Fibroblast of the aortic adventitia (primary cell): ENCODE data around the gene AFF3. TPM values are rescaled to one million over a fixed set of nuclear protein-coding genes. Genes with fewer than 3 reads are reported as not detected.
"Not testable (repeated sequence)": the region's sequence is repeated elsewhere in the genome, so short reads cannot be mapped to it uniquely, and the experiment has no call there.

Source experiments
- DNase-seq: peaks from one replicate; pipeline ENCODE4 v3.0.0-alpha.2; 2010; ENCODE audit warnings: low read depth
- H3K4me3 ChIP-seq: 2 replicates; pipeline ENCODE4 v1.5.1; 2011; ENCODE audit warnings: low read depth, mild to moderate bottlenecking, control low read depth, low read length, moderate library complexity
- CTCF ChIP-seq: IDR thresholded peaks from 2 replicates; pipeline ENCODE4 v1.5.1; 2011; ENCODE audit warnings: mild to moderate bottlenecking, low read length, control low read depth, inconsistent platforms; ENCODE audit not compliant: insufficient read depth
- total RNA-seq: library from RNA; depleted of rRNA; stranded (reverse); fragments of >200 nt; gene quantifications from 2 replicates; pipeline ENCODE4 v1.2.3, GENCODE V29; 2012; ENCODE audit warnings: low replicate concordance

Gene AFF3
- total RNA-seq, 1 donor: 4.2 TPM

DNA sequence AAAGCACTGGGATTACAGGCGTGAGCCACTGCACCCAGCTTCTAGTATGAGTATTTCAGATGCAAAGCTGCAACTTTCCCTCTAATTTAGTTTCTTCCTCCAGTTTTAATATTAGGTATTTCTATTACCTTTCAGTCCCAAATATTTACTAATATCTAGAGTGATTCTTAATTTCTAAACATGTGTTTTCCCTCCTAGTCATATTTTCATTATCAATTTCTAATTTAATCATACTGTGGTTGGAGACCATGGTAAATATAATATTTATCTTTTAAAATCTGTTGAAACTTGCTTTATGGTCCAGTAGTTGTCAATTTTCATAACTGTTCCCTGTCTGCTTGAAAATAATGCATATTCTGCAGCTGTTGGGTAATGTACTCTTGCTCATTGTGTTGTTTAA, 406.6 kb downstream of the AFF3 start:
- DNase-seq: no peak
- no peak for TF ChIP-seq CTCF
- H3K4me3 ChIP-seq: no peak overlapping the region

DNA sequence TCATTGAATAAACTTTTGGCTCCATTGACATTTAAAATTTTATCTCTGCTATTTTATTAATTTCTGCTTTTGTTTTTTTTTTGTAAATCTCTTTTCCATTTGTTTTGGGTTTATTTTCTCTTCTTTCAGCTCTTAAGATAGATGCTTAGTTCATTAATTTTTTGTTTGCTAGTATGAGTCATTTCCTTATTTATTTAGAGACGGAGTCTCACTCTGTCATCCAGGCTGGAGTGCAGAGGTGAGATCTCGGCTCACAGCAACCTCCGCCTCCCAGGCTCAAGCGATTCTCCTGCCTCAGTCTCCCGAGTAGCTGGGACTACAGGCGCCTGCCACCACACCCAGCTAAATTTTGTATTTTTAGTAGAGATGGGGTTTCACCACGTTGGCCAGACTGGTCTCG, 407.1 kb downstream of the AFF3 start:
- not testable (repeated sequence) for DNase-seq, H3K4me3 ChIP-seq

- no peak overlapping the region for H3K4me3 ChIP-seq
- DNase-seq: no peak
- no peak for TF ChIP-seq CTCF
Measured at GRCh38 chr2:99734236-99734635, 408.2 kb downstream of the AFF3 start.

- H3K4me3 ChIP-seq: no peak overlapping the region
- no peak for TF ChIP-seq CTCF
- DNase-seq: no peak
Measured at GRCh38 chr2:99729104-99730025, 413.0 kb downstream of the AFF3 start.

DNA sequence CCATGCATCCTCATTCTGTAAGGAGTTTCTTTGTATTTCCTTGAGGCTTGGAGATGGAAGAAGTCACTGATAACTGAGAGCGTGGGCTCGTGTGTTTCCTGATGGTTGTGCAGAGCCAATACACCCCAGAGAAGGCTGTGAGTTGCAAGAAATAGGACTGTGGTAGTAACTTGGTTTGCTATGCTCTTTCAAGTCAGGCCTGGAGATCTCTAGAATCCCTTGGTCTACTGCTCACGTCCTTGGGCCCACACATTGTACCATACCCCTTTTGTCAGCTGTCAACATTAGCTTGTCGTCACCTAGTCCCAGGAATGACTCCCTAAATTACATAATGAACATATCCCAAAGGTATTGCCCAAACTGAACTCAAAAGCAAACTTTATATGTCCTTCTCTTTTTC, 414.2 kb downstream of the AFF3 start:
- TF ChIP-seq CTCF: no peak
- no peak for DNase-seq
- H3K4me3 ChIP-seq: no peak overlapping the region

DNA sequence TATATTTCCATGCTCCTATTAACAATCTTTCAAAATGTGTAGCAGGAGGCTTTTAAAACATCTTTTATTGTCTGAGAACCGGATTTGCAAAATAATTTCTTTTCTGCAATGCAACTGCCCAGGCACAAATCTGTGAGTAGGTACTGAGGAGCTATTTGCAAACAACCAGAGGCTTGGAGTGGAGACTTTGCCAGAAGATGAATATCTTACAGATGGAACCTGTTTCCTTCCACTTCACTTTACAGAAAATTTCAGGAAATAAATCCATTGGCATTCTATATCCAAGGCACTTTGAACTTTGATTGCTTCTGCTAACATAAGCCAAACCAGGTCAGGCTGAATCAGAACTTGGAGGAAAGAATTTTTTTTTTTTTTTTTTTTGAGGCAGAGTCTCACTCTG, 415.2 kb downstream of the AFF3 start:
- H3K4me3 ChIP-seq: no peak overlapping the region
- no peak for DNase-seq
- TF ChIP-seq CTCF: no peak

DNA sequence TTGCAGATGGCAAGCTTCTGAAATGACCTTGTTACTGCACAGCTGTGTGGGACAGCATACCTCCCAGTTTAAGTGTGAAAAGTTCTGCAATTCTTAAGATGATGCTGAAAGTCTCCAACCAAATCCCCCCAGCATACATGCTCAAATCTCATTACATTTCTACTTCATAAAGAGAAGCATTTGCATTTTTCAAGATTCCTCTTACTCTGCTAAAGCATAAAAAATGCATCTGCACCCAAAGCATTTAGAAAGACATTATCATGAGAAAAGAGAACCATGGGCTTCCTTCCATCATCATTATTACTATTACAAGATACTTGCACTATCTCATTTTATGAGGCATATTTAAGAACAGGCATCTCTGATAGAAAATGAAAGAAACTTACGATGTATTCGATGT, 415.7 kb downstream of the AFF3 start:
- no peak for TF ChIP-seq CTCF
- H3K4me3 ChIP-seq: no peak overlapping the region
- DNase-seq: no peak
